GM12891 (cell line): ENCODE results near the gene PGAM2.

Experiments
- POLR2A ChIP-seq: IDR thresholded peaks from 2 replicates; pipeline ENCODE4 v1.6.1; 2011; ENCODE audit warnings: low read depth, low read length, control low read depth
- POLR2AphosphoS5 ChIP-seq: IDR thresholded peaks from 2 replicates; pipeline ENCODE4 v1.6.1; 2011; ENCODE audit warnings: low read depth, low read length, control low read depth
- POU2F2 ChIP-seq: IDR thresholded peaks from 2 replicates; pipeline ENCODE4 v1.6.1; 2011; ENCODE audit warnings: low read depth, mild to moderate bottlenecking, control low read depth, low read length, moderate library complexity
- TAF1 ChIP-seq: IDR thresholded peaks from 2 replicates; pipeline ENCODE4 v1.6.1; 2011; ENCODE audit warnings: low read depth, low read length, control low read depth

DNA sequence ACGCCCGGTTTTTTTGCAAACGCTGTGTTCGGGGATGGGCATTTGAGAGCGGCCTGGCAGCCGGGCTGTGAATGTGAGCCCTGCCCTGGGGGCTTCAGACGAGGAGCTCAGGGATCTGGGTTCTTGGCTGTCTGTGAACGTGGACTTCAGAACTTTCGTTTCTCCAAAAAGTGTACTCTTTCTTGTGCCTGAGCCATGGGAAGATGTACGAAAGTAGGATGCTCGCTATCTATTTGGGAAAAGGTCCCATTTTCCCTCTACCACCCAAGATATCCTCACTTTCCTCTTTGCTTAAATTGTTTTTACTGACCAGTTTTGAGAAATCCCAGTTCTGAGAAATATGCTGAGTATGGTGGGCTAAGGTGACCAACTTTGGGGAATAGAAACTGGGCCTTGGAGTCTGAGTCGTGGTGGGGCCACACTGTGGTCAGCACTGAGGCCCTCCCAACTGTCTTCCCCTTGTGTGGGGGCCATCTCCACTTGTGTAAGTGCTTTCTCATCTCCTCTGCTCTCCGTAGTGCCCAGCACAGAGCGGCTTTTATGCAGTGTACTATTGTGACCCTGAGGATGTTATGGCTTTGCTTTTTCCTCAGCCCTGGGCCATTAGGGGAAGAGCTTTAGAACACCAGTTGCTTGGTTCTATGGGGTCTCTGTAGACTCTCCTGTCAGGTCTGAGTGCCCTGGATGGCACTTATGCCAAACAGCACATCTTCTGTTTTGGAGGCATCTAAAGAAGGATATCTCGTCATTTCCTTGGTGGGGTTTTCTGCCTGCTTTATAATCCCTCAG, 19.9 kb downstream of the PGAM2 start:
- TF ChIP-seq POLR2A = no peak
- no peak for TF ChIP-seq POU2F2
- no peak for TF ChIP-seq TAF1
- no peak for TF ChIP-seq POLR2AphosphoS5
